T follicular helper cell (primary cell): ENCODE measurements around the gene PSAT1.
"Not testable (repeated sequence)": the region's sequence is repeated elsewhere in the genome, so short reads cannot be mapped to it uniquely, and the experiment has no call there.

Experiments used
- DNase-seq: peaks from one replicate; pipeline ENCODE4 v3.0.0-alpha.2; 2020; ENCODE audit warnings: low read depth
- total RNA-seq, 2 experiments: gene quantifications; one replicate each; lab custom pipeline; 2026; lab: John Stamatoyannopoulos, UW

Gene PSAT1
- total RNA-seq: 64.9 to 408 reads per million in 2 experiments

DNA sequence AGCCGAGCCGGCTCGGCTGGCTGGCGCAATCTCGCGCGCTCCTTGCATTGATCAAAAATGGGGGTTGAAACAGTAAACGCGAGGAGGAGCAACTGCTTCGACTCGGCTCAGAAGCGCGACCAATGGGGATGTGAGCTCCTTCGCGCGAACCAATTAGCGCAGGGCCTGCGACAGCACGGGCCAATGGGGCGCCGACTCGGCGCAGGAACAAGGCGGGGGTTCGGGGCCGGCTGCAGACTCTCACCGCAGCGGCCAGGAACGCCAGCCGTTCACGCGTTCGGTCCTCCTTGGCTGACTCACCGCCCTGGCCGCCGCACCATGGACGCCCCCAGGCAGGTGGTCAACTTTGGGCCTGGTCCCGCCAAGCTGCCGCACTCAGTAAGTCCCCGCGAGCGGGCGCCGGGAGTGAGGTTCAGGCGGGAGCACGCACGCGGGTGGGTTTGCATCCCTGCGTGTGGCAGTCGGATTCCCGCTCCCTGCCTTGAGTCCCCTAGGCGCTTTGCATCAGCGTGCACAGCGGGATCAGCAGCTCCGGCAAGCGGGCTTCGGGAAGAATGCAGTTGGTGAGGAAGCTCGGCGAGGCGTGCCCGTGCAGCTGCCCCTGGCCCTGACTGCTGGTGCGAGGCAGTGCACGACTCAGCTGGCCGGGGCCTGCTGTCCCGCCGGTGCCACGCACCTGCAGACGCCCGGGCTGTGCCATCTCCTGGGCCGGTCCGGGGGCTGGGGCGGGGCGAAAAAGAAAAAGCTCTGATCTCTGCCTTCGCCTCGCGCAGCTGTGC lies at the start of gene PSAT1:
PSAT1 (plus strand) TSS at position 233 of the 779 bp plus-strand sequence; CDS start at position 319, 86 bp downstream.
- DNase-seq: peak; percentile 80

DNA sequence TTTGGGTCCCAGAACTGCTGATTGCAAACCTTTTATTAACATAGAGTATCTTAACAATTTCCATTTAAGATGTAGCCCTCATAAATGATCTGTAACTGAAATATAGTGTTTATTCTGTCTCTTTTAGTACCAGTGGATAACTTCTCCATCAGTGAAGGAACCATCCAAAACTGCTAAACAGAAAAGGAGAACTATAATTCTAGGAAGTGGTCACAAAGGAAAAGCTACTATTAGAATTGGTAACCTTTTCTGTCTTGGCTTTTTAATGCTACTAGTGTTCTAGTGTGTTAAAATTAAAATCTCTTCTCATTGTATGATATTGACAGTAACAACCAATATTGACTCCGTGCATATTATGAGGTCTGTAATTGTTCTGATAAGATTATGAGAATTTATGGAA lies 48.3 kb upstream of the PSAT1 start:
- DNase-seq: no peak

DNA sequence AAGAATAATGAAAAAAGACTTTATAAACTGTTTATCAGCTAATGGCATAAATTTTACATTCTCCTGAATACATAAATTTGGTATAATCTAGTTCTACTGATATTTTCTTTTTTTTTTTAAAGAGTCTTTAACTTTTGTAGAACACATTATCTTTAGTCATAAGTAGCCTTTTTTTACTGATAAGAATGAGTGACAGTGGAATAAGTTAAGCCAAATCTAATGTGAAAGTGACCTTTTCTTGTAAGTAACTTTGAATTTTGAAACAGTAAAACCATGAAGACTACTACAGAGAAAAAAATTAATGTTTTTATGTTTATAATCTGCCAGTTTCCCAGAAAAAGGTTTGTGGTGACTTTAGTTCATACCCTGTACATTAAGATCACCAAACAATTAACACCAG lies 47.4 kb upstream of the PSAT1 start:
- no peak for DNase-seq

DNA sequence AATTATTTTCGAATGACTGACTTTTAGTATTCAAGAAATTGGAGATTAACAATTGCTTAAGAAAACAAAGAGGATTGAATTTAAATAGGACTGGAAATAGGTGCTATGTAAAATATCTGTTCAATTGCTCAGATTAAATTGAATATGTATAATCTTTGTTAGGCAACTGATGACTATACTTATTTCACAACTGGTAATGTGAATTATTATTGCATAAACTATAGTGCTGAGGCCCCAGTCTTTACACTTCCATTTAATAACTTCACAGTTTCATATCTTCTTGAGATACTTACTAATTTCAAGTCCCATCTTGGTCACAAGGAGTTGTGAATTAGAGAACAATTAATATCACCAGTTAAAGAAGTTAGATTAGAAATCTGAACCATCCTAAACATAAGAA lies 44.3 kb upstream of the PSAT1 start:
- no peak for DNase-seq

DNA sequence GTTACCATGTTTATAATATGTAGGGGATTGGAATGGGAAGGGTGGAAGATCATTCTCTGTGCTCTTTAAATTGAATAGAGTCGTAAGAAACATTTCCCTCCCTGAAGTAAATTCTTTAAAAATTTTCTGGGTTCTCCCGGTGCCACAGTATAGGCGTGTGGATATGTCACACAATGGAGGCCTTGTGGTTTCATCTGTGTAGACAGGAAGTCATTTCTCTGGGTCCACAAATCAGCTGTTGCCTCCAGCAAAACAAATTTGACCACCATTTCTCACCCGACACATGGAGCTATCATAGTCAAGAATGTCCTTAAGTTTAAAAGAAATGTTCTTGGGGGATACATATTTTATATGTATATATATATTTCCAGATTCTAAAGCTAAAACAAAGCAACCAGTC lies 43.6 kb upstream of the PSAT1 start:
- no peak for DNase-seq

DNA sequence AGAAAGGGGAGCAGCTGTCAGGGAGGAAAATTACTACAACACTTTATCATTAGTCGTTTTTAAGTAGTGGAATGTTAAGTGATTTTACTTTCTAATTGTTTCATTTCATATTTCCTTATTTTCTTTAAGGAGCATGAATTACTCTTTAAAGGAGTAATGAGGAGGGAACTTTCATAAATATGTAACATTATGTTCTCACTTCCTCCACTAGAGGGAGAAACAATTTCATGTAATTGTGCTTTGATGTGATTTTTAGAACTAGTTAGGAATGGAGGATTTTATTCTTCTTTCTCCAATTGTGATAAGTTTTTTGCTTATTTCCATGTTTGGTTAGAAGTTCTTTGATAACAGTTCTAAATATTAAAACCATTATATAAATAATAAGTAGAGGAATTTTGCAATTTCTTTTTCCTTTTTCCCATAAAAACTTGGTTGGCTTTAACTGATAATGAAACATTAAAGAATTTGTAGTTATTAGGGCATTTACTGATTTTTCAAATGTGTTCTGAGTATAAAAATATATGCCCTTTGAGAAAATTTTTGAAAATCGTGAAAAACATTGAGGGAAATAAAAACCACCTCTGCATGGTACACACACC lies 35.4 kb upstream of the PSAT1 start:
- DNase-seq: no peak

DNA sequence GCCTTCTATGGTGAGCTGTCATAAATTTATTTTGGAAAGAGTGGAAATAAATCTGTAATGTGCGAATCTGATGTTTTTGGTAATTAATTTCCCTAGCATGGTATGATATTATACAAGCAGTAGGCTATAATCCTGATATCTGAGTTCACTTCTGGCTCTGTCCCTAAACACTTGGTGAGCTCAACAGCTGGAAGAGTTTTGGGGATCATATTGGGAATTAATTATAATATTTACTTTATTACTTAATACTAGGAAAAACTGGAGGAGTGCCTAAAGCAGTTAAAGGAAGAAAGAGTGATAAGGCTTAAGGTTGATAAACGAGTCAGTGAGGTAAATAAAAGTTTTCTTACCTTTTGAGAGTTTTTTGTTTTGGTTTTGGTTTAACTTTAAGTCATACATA lies 34.3 kb upstream of the PSAT1 start:
- no peak for DNase-seq

DNA sequence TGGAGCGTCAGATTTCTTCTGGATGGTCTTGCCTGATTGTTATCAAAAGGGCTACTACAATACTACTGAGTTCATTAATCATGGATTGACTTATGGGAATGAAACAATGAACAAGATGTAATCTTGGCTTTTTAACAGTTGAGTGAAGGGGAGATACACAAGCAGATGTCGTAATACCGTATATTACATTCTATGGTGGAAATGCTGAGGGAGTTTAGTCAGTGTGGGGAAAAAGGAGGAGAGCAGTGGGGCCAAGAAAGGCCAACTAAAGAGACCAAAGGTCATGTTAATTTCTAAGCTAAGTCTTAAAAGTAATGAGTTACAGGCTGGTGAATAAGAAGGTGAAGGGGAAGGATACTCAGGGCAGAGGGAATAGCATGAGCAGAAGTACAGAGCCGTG lies 29.0 kb upstream of the PSAT1 start:
- no peak for DNase-seq

DNA sequence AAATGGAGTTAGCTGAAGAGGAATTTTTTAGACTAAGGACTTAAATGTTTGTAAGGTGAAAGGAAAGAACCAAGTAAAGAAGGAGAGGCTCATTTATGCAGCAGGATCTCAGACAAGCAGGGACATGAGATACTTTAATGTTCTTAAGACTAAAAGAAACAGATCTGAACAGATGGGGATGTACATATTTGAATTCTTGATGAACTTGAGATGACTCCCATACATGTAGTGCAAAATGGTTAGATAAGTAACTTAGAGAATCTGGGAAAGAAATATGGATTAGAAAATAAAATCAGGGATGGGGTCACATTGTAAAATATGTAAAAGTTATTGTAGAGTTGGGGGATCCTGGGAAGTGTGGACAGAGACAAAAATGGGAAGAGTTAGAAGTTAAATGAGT lies 27.1 kb upstream of the PSAT1 start:
- DNase-seq: no peak

DNA sequence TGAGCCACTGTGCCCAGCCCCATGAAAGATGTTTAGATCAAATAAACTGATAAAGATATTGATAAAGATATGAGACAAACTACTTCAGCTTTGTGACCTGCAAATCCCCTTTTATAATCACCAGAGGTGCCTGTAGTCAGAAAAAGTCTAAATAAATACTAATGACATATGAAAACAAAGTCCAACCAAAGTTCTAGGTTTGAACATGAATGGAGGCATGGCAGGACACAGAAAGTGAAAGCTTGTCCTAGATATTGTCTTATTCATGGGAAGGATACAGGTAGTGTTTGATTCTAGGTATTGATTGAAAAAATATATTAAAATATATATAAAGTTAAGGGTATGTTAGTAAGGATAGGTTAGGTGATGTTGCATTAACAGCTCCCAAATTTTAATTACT lies 24.6 kb upstream of the PSAT1 start:
- no peak for DNase-seq

DNA sequence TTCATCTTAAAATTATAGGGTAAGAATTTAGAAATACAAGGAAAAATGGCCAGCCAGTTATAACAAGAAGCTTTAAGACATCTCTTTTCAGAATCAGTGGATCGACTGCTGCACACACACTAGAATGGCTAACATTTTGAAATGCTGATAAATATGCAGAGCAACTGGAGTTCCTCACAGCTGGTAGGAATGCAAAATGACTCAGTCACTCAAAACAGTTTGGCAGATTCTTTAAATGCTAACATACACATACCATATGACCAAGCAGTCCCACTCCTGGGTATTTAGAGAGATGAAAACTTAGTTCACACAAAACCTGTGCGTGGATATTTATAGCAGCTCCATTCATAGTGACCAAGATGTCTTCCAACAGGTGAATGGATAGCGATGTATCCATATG lies 23.2 kb upstream of the PSAT1 start:
- no peak for DNase-seq

DNA sequence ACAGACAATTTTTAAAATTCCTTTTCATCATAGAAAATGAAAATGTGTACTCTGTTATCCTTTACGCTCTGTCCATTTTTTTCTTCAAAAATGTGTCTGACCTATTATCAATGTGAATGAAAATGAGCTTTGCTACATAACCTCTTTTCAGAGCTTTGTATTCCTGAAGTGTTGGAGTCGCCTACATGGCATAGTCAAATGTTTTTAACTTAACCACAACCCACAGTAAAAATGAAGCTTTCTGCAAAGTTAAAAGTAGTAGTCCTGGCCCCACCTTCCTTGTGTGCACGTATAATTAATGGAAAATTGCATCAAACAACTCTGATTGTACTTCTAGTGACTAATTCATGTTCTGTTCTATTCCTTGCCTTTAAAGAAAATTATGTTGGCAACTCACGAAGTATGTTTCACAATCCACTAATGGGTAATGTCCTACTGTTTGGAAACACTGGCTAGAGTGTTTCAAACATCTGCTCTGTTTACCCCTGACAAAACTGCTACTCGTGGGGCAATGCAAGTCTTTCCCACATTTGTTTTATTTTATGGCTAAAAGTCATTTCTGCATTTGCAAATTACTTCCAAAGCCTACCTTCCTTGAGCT lies 18.6 kb upstream of the PSAT1 start:
- no peak for DNase-seq

DNA sequence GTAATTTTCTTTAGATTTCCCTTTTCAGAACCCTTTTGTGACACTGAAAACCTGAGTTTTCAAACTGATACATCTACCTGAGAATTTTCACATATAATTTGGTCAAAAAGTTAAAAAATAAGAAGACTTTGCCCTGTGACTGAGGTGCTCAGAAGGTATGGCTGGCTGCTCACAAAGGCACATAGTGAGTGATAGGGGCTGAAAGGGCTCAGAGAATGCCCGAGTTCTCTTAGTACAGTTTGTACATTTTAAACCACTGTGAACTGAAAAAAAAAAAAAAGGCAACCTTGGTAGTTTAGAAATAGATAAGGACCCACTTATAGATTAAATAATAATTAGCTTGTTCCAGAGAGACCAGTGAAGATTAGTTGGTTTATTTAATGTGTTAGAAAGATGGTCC lies 18.1 kb upstream of the PSAT1 start:
- DNase-seq: no peak

DNA sequence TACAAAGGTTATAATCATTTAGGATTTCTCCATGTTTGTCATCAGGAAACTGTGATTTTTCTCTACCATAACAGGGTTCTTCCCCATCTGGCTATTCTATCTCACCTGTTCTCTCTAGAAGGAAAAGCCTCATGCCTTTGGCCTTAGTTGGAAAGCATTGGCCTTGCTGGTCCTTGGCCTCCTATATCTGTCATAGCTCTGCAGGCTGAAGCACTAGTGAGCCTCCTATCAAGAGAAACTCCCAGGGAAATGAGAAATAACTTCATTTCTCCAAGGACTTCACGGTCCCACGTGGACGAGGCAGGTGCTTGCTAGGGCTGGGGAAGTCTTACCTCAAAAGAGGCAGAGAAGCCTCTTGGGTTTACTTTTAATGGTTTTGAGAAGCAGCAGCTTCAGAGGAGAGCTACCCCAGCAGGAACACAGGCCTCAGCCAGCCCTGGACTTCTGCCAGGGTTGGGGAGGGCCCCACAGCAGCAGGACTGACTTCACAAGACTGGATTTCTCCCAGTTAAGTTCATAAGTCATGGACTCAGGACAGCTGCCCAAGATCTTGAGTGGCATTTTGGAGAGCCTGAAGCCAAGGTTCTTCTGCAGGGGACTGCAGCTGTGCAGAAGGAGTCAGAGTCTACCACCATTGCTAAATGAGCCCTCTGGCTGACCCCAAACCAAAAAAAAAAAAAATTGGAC lies 15.8 kb upstream of the PSAT1 start:
- DNase-seq: no peak

DNA sequence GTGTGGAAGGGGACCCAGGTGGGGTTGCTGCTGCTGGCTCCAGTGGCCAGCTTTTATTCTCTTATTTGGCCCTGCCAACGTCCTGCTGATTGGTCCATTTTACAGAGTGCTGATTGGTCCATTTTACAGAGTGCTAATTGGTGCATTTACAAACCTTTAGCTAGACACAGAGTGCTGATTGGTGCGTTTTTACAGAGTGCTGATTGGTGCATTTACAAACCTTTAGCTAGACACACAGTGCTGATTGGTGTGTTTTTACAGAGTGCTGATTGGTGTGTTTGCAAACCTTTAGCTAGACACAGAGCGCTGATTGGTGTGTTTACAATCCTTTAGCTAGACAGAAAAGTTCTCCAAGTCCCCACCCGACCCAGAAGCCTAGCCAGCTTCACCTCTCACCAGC lies 12.7 kb upstream of the PSAT1 start:
- DNase-seq: not testable (repeated sequence)

DNA sequence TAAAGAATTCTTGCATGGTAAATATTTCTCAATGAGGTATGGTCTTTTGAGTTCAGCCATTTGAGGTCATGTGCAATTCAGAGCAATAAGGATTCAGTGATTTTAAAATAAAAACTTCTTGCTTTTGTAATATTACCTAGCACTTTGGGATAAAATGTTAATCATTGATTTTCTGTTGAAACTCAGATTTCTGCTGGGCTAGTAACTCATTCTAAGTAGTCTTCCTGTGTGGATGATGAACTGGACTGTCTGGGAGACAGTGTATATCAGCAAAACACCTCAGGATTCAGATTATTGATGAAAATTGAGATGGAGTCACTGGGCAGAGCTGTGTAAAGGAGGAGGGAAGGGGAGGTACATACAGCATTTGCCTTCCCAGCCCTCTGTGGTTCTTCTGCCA lies 10.8 kb upstream of the PSAT1 start:
- no peak for DNase-seq

DNA sequence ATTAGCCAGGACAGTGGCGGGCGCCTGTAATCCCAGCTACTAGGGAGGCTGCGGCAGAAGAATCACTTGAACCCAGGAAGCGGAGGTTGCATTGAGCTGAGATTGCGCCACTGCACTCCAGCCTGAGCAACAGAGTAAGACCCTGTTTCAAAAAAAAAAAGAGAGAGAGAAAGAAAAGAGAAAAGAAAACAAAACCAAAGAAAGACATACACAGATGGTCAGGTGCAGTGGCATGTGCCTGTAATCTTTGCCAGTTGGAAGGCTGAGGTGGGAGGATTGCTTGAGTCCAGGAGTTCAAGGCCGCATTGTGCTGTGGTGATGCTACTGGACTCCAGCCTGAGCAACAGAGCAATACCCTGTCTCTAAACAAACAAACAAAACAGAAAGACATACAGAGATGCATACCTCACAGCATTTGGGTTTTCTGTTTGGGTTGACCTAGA lies 10.0 kb upstream of the PSAT1 start:
- no peak for DNase-seq

DNA sequence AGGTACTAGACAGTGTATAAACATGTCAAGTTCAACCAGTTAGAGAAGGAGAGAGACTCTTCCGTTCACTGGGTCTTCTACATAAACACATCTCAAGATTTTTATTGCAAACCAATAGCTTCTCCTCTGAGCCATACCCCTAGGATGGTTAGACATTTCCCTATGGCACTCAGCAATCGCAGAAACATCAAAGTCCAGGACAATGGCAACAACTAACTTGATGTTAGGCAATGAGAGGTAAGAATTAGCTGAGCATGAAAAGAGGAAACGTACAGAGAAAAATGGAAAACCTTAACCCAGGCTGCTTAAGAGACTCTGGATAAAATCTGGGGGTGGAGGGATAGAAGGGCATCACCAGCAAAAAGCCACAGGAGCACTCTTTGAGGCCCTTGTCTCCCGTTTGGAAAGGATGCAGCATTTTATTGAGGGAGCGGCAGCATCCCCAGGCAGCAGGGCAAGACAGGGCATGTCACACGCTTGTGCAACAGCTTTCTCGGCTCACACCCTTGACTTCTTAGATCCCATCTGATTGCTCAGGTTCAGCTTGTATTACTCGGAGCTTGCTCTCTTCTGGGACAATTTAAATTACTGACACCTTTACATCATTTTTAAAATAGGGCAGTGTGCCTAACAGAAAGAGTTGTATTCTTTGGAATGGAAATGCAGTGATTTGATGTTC lies 8.6 kb upstream of the PSAT1 start:
- no peak for DNase-seq

DNA sequence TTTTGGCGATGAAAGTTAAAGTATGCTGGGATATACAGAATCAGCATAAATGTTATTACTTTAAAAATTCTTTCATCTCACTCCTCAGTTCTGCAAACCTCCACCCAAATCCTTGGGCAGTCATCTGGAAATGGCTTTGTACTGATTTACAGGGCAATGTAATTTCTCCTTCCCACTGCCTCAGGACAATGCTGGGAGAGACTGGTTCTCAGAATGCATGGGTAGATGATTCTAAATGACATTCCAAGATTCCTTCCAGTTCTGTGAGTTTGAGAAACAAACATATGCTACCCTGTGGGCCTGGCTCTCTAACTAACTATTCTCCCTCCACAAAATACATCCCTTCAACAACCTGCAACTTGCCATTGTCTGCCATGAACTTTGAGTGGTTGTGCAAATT lies 7.5 kb upstream of the PSAT1 start:
- DNase-seq: no peak

DNA sequence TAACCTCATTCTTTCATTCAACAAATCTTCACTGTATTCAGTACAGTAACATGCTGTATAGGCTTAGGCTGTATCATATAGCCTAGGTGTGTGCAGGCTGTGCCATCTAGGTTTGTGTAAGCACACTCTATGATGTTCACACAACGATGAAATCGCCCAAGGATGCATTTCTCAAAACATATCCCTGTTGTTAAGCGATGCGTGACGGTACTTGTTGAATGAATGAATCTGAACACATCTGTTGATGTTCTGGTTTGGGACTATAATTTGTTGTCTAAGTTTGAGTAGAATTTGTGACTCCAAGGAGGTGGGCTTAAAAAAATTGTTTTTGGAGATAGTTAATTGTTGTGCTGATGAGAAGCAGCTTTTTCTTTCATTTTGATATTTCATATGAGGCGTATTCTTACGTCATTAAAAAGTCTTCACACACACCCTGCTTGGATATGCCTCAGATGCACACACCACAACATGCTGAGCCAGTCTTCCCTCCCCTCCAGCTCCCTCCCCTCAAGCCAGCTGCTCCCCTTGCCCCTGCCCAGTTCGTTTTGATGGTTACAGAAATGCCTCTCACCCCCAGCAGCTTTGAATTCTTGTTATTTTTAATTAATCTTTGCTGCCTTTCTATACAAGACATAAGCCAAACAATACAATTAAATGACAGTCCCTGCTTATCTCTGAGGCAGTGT lies 5.5 kb upstream of the PSAT1 start:
- DNase-seq: no peak

DNA sequence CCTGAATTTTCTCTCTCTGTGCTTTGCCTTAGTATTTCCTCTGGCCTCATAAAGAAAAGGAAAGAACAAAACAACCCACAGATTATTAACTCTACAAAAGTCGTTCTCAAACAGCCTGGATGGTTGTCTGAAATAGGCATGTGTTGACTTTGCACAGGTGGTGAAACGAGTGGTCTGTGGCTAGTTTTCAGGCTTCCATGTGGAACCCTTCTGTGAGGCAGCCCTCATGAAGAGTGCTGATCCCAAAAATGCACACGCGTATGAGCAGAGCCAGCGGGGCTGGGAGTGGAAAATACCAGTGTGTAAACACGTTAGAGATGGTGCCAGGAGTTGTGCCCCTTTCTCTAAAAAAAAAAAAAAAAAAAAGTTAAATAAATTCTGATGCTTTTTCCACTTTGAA lies 4.9 kb upstream of the PSAT1 start:
- no peak for DNase-seq
